Frontal cortex (tissue), 4 donors: ENCODE data around the gene NDE1. TPM values are rescaled to one million over a fixed set of nuclear protein-coding genes. Genes with fewer than 3 reads are reported as not detected.
"Not testable (repeated sequence)": the region's sequence is repeated elsewhere in the genome, so short reads cannot be mapped to it uniquely, and the experiment has no call there.

Source experiments
- DNase-seq, 2 donors: peaks; one replicate each; pipeline ENCODE4 v3.0.0; 2012; ENCODE audit warnings: low spot score in 2 of 2
- FAIRE-seq: peaks from 2 replicates; lab custom pipeline; 2012; peaks lifted over from hg19 to GRCh38; lab: Jason Lieb, UNC
- total RNA-seq: library from RNA; depleted of rRNA; stranded (reverse); fragments of >200 nt; gene quantifications from one replicate; pipeline ENCODE4 v1.2.3, GENCODE V29; 2014
- donor health status: control.
- donor health status: control.
- donor health status: control.

Gene NDE1
- total RNA-seq, 1 donor from 2014 or later, result 4.1 TPM

- FAIRE-seq (no peak), DNase-seq (no peak)
Observed at GRCh38 chr16:15723808-15724207, 73.8 kb downstream of the NDE1 start.

- FAIRE-seq (no peak), DNase-seq (no peak)
Observed at GRCh38 chr16:15725641-15726240, 75.7 kb downstream of the NDE1 start.

- DNase-seq (no peak), FAIRE-seq (no peak)
Observed at GRCh38 chr16:15726715-15727114, 76.7 kb downstream of the NDE1 start.

GRCh38 chr16:15727697-15728096, 77.7 kb downstream of the NDE1 start:
- not testable (repeated sequence) for DNase-seq, FAIRE-seq

- DNase-seq (no peak), FAIRE-seq (no peak)
Observed at GRCh38 chr16:15729152-15729551, 79.1 kb downstream of the NDE1 start.

- FAIRE-seq, result no peak
Observed at GRCh38 chr16:15732416-15732815, 82.4 kb downstream of the NDE1 start.

GRCh38 chr16:15735610-15736009, 85.6 kb downstream of the NDE1 start:
- FAIRE-seq (no peak), DNase-seq (no peak)

More at GRCh38 chr16:15732416-15732815, 82.4 kb downstream of the NDE1 start:
- DNase-seq, result no peak

GRCh38 chr16:15736529-15736928, 86.5 kb downstream of the NDE1 start:
- FAIRE-seq (no peak), DNase-seq (no peak)

- DNase-seq (no peak), FAIRE-seq (no peak)
Observed at GRCh38 chr16:15737140-15737644, 87.1 kb downstream of the NDE1 start.

- FAIRE-seq (no peak), DNase-seq (no peak)
Observed at GRCh38 chr16:15739464-15739863, 89.4 kb downstream of the NDE1 start.

GRCh38 chr16:15739950-15740349, 89.9 kb downstream of the NDE1 start:
- no peak for FAIRE-seq
- no peak for DNase-seq

- DNase-seq (no peak), FAIRE-seq (no peak)
Observed at GRCh38 chr16:15741207-15741871, 91.3 kb downstream of the NDE1 start.

GRCh38 chr16:15742716-15743115, 92.7 kb downstream of the NDE1 start:
- FAIRE-seq (no peak), DNase-seq (no peak)

GRCh38 chr16:15743657-15744056, 93.6 kb downstream of the NDE1 start:
- no peak for DNase-seq
- FAIRE-seq, result no peak

- DNase-seq (no peak), FAIRE-seq (no peak)
Observed at GRCh38 chr16:15746332-15746731, 96.3 kb downstream of the NDE1 start.

- FAIRE-seq, result no peak
- DNase-seq, result no peak
Observed at GRCh38 chr16:15747937-15748336, 97.9 kb downstream of the NDE1 start.

GRCh38 chr16:15748654-15749053, 98.6 kb downstream of the NDE1 start:
- DNase-seq (no peak), FAIRE-seq (no peak)

- no peak for FAIRE-seq
- no peak for DNase-seq
Observed at GRCh38 chr16:15749371-15749770, 99.3 kb downstream of the NDE1 start.

GRCh38 chr16:15749985-15750384, 99.9 kb downstream of the NDE1 start:
- DNase-seq, result no peak
- FAIRE-seq, result no peak

GRCh38 chr16:15751940-15752339, 101.9 kb downstream of the NDE1 start:
- DNase-seq, result no peak
- FAIRE-seq, result no peak

GRCh38 chr16:15752717-15753488, 102.9 kb downstream of the NDE1 start:
- no peak for FAIRE-seq

More at GRCh38 chr16:15752717-15753488, 102.9 kb downstream of the NDE1 start:
- no peak for DNase-seq
